Stimulated activated CD4-positive, alpha-beta T cell treated with anti-CD3 and anti-CD28 coated beads, Interleukin-4, amount 100 ng/mL, for 24 hours (primary cell): ENCODE results near the gene UBE2E1.
"Not testable (repeated sequence)": the region's sequence is repeated elsewhere in the genome, so short reads cannot be mapped to it uniquely, and the experiment has no call there.

Source experiments
- DNase-seq: peaks from one replicate; pipeline ENCODE4 v3.0.0-alpha.2; 2020

The UBE2E1 gene

GRCh38 chr3:23823620-23824019 lies 17.9 kb downstream of the UBE2E1 start:
- no peak for DNase-seq

- no peak for DNase-seq
Measured at GRCh38 chr3:23824699-23825444, 19.1 kb downstream of the UBE2E1 start.

GRCh38 chr3:23825802-23826201 lies 20.0 kb downstream of the UBE2E1 start:
- DNase-seq, result no peak

GRCh38 chr3:23826382-23827064 lies 20.8 kb downstream of the UBE2E1 start:
- DNase-seq, result no peak

GRCh38 chr3:23829242-23829934 lies 23.6 kb downstream of the UBE2E1 start:
- no peak for DNase-seq

- no peak for DNase-seq
Measured at GRCh38 chr3:23830869-23831484, 25.2 kb downstream of the UBE2E1 start.

- DNase-seq, result no peak
Measured at GRCh38 chr3:23831517-23832394, 26.0 kb downstream of the UBE2E1 start.

- no peak for DNase-seq
Measured at GRCh38 chr3:23832523-23832922, 26.8 kb downstream of the UBE2E1 start.

- DNase-seq, result no peak
Measured at GRCh38 chr3:23834082-23834870, 28.5 kb downstream of the UBE2E1 start.

- DNase-seq, result no peak
Measured at GRCh38 chr3:23835087-23835486, 29.3 kb downstream of the UBE2E1 start.

- no peak for DNase-seq
Measured at GRCh38 chr3:23835802-23836201, 30.0 kb downstream of the UBE2E1 start.

GRCh38 chr3:23836536-23837230 lies 30.9 kb downstream of the UBE2E1 start:
- no peak for DNase-seq

GRCh38 chr3:23837286-23837685 lies 31.5 kb downstream of the UBE2E1 start:
- no peak for DNase-seq

- DNase-seq, result no peak
Measured at GRCh38 chr3:23837691-23838090, 31.9 kb downstream of the UBE2E1 start.

- DNase-seq, result no peak
Measured at GRCh38 chr3:23840521-23840920, 34.8 kb downstream of the UBE2E1 start.

GRCh38 chr3:23843869-23844268 lies 38.1 kb downstream of the UBE2E1 start:
- DNase-seq, result no peak

- no peak for DNase-seq
Measured at GRCh38 chr3:23845326-23846216, 39.8 kb downstream of the UBE2E1 start.

GRCh38 chr3:23849462-23849861 lies 43.7 kb downstream of the UBE2E1 start:
- DNase-seq, result not testable (repeated sequence)

- DNase-seq, result no peak
Measured at GRCh38 chr3:23856286-23856685, 50.5 kb downstream of the UBE2E1 start.
